ENCODE data around the gene PIAS2.

- TF ChIP-seq POLR2A (IDR thresholded peaks at IDR 0.05; ENCODE audit: low read depth, low read length) (no peak), POLR2AphosphoS5 (IDR thresholded peaks at IDR 0.05; ENCODE audit: low read depth, low read length) (no peak)
These were observed 22.8 kb upstream of the PIAS2 start for GRCh38 chr18:46939998-46940571.

Measured in GM12891 (cell line).